Measurements from ENCODE around the gene ZNF764.

- TF ChIP-seq POLR2AphosphoS5 (IDR thresholded peaks at IDR 0.05; ENCODE audit: low read depth, low read length) (no peak), CTCF (IDR thresholded peaks at IDR 0.05 in 2 of 3, conservative IDR thresholded peaks at IDR 0.05 in 1 of 3; ENCODE audit: borderline replicate concordance in 1 of 3, insufficient read depth in 1 of 3, low read depth in 2 of 3, low read length in 2 of 3) (no peak), JUND (IDR thresholded peaks at IDR 0.05) (no peak), EZH2 (IDR thresholded peaks at IDR 0.05) (no peak), POLR2A (IDR thresholded peaks at IDR 0.05; ENCODE audit: borderline replicate concordance, extremely low read depth, insufficient read depth, insufficient read length) (no peak), EZH2phosphoT487 (IDR thresholded peaks at IDR 0.05; ENCODE audit: borderline replicate concordance) (no peak), ZNF274 (IDR thresholded peaks at IDR 0.05; ENCODE audit: low read depth, low read length) (no peak), YY1 (IDR thresholded peaks at IDR 0.05; ENCODE audit: extremely low read depth, insufficient replicate concordance, low read depth, low read length) (no peak), EGR1 (IDR thresholded peaks at IDR 0.05; ENCODE audit: low read depth) (no peak), RAD21 (IDR thresholded peaks at IDR 0.05; ENCODE audit: low read depth) (no peak)
- TF ChIP-seq, protein P1, sequence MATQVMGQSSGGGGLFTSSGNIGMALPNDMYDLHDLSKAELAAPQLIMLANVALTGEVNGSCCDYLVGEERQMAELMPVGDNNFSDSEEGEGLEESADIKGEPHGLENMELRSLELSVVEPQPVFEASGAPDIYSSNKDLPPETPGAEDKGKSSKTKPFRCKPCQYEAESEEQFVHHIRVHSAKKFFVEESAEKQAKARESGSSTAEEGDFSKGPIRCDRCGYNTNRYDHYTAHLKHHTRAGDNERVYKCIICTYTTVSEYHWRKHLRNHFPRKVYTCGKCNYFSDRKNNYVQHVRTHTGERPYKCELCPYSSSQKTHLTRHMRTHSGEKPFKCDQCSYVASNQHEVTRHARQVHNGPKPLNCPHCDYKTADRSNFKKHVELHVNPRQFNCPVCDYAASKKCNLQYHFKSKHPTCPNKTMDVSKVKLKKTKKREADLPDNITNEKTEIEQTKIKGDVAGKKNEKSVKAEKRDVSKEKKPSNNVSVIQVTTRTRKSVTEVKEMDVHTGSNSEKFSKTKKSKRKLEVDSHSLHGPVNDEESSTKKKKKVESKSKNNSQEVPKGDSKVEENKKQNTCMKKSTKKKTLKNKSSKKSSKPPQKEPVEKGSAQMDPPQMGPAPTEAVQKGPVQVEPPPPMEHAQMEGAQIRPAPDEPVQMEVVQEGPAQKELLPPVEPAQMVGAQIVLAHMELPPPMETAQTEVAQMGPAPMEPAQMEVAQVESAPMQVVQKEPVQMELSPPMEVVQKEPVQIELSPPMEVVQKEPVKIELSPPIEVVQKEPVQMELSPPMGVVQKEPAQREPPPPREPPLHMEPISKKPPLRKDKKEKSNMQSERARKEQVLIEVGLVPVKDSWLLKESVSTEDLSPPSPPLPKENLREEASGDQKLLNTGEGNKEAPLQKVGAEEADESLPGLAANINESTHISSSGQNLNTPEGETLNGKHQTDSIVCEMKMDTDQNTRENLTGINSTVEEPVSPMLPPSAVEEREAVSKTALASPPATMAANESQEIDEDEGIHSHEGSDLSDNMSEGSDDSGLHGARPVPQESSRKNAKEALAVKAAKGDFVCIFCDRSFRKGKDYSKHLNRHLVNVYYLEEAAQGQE (IDR thresholded peaks at IDR 0.05; ENCODE audit: low read depth): no peak
- TF ChIP-seq, protein P2, sequence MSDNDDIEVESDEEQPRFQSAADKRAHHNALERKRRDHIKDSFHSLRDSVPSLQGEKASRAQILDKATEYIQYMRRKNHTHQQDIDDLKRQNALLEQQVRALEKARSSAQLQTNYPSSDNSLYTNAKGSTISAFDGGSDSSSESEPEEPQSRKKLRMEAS (IDR thresholded peaks at IDR 0.05): no peak
These were observed 36.7 kb downstream of the ZNF764 start for GRCh38 chr16:30521476-30521872.

Data from HCT116 (cell line).